GM19099 (cell line): Measurements from ENCODE around the gene GALNT15.

Experiments
- POLR2A ChIP-seq: IDR thresholded peaks from 3 replicates; pipeline ENCODE4 v1.6.1; 2011; ENCODE audit warnings: low read depth; ENCODE audit not compliant: insufficient read length; ENCODE audit errors: extremely low read depth

The GALNT15 gene

GRCh38 chr3:16247282-16248061 is 73.0 kb downstream of the GALNT15 start:
- TF ChIP-seq POLR2A: no peak

DNA sequence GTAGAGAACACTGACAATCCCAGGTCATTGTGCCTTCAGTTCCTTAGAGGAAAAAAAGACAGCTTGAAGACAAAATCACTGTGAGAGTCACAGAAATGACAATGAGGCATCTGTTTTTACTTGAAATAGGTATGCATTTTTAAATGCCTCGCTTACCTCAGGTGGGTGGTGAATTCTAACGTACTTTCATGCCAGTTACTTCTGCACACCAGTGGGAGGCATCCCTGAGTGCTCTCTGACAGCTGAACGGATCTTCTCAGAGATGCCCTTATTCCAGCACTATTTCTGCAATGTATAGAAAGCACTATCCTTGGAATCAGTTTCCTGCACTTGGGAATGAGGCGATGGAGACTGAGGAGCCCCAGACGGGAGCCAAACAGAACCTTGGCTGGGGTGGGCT is 74.1 kb downstream of the GALNT15 start:
- no peak for TF ChIP-seq POLR2A

DNA sequence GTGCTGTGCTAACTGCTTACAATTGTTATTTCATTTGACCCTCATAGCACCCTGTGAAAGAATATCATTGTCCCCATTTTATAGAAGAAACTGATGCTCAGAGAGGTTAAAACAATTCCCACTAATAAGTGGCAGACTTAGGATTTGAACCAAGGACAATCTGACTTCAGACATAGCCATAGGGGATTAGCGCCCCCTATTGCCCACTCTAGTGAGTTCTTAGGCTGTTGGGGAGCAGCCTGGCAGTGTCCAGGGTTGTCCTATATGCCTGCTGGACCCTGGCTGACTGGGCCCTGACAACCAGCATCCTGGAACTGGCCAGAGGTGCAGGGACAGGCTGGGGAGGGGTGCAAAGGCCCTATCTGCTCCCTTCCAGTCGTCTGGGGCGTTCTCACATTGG is 74.9 kb downstream of the GALNT15 start:
- no peak for TF ChIP-seq POLR2A

GRCh38 chr3:16249886-16250285 is 75.4 kb downstream of the GALNT15 start:
- no peak for TF ChIP-seq POLR2A

DNA sequence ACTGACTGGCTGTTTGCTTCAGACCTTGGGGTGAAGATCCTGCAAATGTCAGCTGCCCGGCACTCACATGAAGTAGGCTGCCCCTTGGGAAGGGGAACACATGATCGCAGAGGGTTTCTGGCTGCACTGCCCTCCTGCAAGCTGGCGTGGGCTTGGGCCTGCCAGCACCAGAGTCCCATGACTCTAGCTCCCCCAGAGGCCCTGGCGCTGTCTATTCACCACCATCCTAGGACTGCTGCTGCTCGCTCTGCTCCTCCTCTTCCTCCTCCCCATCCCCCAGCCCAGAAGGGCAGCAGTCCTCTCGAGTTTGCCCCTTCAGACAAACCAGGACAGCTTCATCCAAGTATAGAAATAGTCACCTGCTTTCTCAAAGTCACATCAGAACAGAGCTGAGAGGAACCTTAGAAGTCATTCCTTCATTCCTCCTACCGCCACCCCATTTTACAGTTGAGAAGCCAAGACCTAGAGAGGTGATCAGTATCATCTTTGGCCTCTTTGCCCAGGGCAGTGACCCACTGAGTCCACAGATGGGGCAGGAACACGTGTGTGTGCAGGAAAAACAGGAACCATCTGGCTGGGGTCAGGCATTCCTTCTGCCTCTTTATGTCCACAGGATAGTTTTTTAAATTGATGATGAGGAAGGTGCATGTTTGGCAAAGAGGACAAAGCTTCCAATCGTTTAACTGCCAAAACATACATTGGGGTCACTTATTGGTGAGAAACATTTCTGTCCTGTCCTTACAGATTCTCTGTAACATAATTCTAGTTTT is 77.0 kb downstream of the GALNT15 start:
- no peak for TF ChIP-seq POLR2A

GRCh38 chr3:16252243-16252978 is 77.9 kb downstream of the GALNT15 start:
- no peak for TF ChIP-seq POLR2A

- TF ChIP-seq POLR2A: no peak
These were observed 78.5 kb downstream of the GALNT15 start for GRCh38 chr3:16252988-16253387.

DNA sequence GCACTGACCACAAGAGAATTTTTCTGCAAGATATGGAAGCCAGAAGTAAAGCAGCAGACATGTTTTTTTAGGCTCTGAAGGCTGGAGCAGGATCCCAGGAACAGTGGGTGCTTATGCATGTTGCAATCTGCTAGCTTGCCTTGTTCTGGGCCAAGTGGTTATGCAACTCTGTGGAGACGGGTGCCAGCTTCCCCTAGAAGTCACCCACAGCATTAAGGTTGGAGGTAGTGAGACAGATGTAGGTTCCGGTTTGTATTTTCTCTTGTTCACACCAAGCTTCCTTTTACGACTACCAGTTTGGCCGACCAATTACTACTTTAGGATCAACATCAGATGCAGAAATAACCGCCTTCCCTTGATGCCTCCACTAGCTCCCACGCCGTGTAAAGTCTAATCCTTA is 79.1 kb downstream of the GALNT15 start:
- TF ChIP-seq POLR2A: no peak

GRCh38 chr3:16254916-16255315 is 80.4 kb downstream of the GALNT15 start:
- TF ChIP-seq POLR2A: no peak

DNA sequence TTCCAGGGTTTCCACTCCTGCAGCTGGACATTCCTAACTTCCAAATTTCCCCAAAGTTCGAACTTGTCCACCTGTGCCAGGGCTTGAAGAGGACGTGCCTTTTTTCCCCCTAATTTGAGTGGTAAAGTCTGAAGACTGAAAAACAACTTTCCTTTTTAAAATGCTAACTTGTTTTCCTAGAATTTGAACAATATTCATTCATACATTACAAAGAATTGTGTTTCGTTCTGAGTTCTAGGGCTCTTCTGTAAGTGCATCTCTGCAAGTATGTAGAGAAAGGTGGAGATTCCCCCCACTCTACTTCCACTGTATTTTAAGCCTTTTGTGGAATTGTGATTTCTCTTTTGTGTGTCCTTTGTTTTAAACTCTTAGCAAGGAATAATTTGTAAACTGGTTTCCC is 80.8 kb downstream of the GALNT15 start:
- TF ChIP-seq POLR2A: no peak

DNA sequence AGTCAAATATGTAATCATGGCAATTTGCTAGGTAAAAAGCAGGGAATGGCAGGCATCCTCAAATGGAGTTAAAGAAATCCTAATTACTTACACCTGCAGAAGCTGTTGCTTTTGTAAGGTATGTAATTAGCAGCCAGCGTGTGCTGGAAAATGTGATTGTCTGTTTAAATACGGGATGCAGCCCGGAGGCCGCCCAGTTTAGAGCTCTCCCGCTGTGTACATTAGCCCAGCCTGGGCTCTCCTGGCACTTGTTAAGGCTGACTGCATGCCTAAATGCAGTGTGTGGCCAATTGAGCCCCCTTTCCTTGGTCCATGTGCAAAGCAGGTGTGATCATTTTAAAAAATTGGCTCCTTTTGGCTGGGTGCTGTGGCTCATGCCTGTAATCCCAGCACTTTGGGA is 81.2 kb downstream of the GALNT15 start:
- no peak for TF ChIP-seq POLR2A

DNA sequence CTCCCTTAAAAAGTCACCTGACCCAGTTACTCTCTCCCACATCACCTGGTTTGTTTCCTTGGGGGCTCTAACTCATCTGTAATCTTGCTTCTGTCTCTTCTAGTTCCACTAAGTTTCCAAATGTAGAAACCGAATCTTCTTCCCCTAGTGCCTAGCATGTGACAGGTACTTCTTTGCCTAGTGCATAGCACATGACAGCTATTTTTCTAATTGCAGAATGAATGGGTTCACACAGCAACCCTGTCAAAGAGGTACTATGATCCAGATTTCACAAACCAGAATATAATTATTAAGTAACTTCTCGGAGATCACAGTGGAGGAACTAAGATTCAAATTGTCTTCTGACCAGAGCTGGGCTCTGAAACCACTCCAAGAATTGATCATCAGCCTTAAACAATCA is 82.8 kb downstream of the GALNT15 start:
- no peak for TF ChIP-seq POLR2A

DNA sequence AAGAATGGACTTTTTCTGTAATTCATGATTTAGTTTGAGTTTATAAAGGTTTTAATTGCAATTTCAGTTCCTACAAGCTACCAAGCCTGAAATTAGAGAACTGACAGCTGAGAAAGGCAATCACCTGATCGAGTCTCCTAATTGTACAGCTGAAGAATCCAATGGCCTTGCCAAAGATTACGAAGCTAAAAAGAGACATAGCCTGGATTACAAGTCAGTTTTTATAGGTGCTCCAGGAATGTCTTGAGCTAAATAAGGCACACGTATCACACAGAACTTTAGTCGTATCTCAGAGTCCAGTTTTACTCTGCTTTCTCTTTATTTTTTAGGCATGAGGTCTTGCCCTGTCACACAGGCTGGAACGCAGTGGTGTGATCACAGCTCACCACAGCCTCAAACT is 83.7 kb downstream of the GALNT15 start:
- TF ChIP-seq POLR2A: no peak

GRCh38 chr3:16258866-16259265 is 84.4 kb downstream of the GALNT15 start:
- no peak for TF ChIP-seq POLR2A

DNA sequence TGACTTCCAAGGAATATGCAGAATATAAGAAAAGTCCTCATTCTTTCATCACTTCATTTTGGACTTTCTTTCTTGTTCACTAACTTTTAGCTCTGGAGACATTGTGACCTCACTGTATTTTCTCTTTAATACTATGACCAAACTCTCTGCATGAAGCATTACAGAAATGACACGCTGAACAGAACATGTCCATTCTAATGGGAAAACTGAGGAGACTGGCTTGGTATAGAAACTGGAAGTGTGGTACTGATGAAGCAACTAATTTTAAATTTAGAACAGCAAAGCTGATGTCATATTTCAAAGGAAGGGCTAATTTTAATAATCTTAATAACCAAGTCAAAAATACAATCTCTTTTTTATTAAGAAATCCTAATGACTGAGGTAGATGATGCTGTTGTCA is 85.6 kb downstream of the GALNT15 start:
- TF ChIP-seq POLR2A: no peak

- no peak for TF ChIP-seq POLR2A
These were observed 87.7 kb downstream of the GALNT15 start for GRCh38 chr3:16262174-16262573.
